Measurements from ENCODE around the gene DPP6. TPM values are rescaled to one million over a fixed set of nuclear protein-coding genes. Genes with fewer than 3 reads are reported as not detected.

DPP6 gene
- total RNA-seq, 1 donor from 2014 or later = 2.2 TPM

- no peak for TF ChIP-seq CTCF (conservative IDR thresholded peaks at IDR 0.05)
Measured at GRCh38 chr7:154517768-154518167, 465.6 kb downstream of the DPP6 start.

GRCh38 chr7:154519229-154519628 lies 467.0 kb downstream of the DPP6 start:
- Mint-ChIP-seq H3K36me3 (ENCODE audit: low read depth) (no peaks in the 10 kb centered on the region), H3K27me3 (ENCODE audit: low read depth) (no peaks in the 10 kb centered on the region), H3K4me1 (no peaks in the 10 kb centered on the region), H3K4me3 (no peak overlapping the region), H3K9me3 (peaks cover 3% of the 10 kb centered on the region), H3K27ac (ENCODE audit: unreplicated experiment) (no peak overlapping the region)
- no peak for TF ChIP-seq CTCF (conservative IDR thresholded peaks at IDR 0.05)
- no peak for DNase-seq (ENCODE audit: low read depth, low spot score)

More at GRCh38 chr7:154517768-154518167, 465.6 kb downstream of the DPP6 start:
- Mint-ChIP-seq H3K9me3 (peaks cover 3% of the 10 kb centered on the region), H3K27ac (ENCODE audit: unreplicated experiment) (no peak overlapping the region), H3K4me3 (no peak overlapping the region), H3K27me3 (ENCODE audit: low read depth) (no peaks in the 10 kb centered on the region), H3K36me3 (ENCODE audit: low read depth) (no peaks in the 10 kb centered on the region), H3K4me1 (no peaks in the 10 kb centered on the region)
- DNase-seq (ENCODE audit: low read depth, low spot score) = no peak

GRCh38 chr7:154530136-154530535 lies 477.9 kb downstream of the DPP6 start:
- Mint-ChIP-seq H3K27ac (ENCODE audit: unreplicated experiment) (no peak overlapping the region), H3K36me3 (ENCODE audit: low read depth) (no peaks in the 10 kb centered on the region), H3K4me3 (no peak overlapping the region), H3K4me1 (no peaks in the 10 kb centered on the region), H3K27me3 (ENCODE audit: low read depth) (peaks cover 5% of the 10 kb centered on the region), H3K9me3 (peaks cover 13% of the 10 kb centered on the region)
- TF ChIP-seq CTCF (conservative IDR thresholded peaks at IDR 0.05) = no peak
- no peak for DNase-seq (ENCODE audit: low read depth, low spot score)

- Mint-ChIP-seq H3K4me1 (no peaks in the 10 kb centered on the region), H3K36me3 (ENCODE audit: low read depth) (no peaks in the 10 kb centered on the region), H3K27ac (ENCODE audit: unreplicated experiment) (no peak overlapping the region), H3K4me3 (no peak overlapping the region), H3K9me3 (peaks cover 13% of the 10 kb centered on the region), H3K27me3 (ENCODE audit: low read depth) (peaks cover 5% of the 10 kb centered on the region)
- no peak for TF ChIP-seq CTCF (conservative IDR thresholded peaks at IDR 0.05)
- no peak for DNase-seq (ENCODE audit: low read depth, low spot score)
Measured at GRCh38 chr7:154532771-154533170, 480.6 kb downstream of the DPP6 start.

- no peak overlapping the region for H3K27ac Mint-ChIP-seq (ENCODE audit: unreplicated experiment)
- DNase-seq (ENCODE audit: low read depth, low spot score) = no peak
- TF ChIP-seq CTCF (conservative IDR thresholded peaks at IDR 0.05) = no peak
- no peaks in the 10 kb centered on the region for H3K9me3 Mint-ChIP-seq
- no peaks in the 10 kb centered on the region for H3K36me3 Mint-ChIP-seq (ENCODE audit: low read depth)
- H3K4me3 Mint-ChIP-seq = no peak overlapping the region
- H3K27me3 Mint-ChIP-seq (ENCODE audit: low read depth) = peaks cover 2% of the 10 kb centered on the region
- no peaks in the 10 kb centered on the region for H3K4me1 Mint-ChIP-seq
Measured at GRCh38 chr7:154540596-154540995, 488.4 kb downstream of the DPP6 start.

- no peak for DNase-seq (ENCODE audit: low read depth, low spot score)
- Mint-ChIP-seq H3K27ac (ENCODE audit: unreplicated experiment) (no peak overlapping the region), H3K27me3 (ENCODE audit: low read depth) (peaks cover 3% of the 10 kb centered on the region), H3K9me3 (no peaks in the 10 kb centered on the region), H3K36me3 (ENCODE audit: low read depth) (no peaks in the 10 kb centered on the region), H3K4me3 (no peak overlapping the region), H3K4me1 (no peaks in the 10 kb centered on the region)
- no peak for TF ChIP-seq CTCF (conservative IDR thresholded peaks at IDR 0.05)
Measured at GRCh38 chr7:154541606-154542005, 489.4 kb downstream of the DPP6 start.
